Panc1 (cell line): ENCODE data around the gene ALDH4A1.

Experiments used
- SIN3A ChIP-seq: IDR thresholded peaks from 2 replicates; pipeline ENCODE4 v1.6.1; 2012; ENCODE audit warnings: low read depth, mild to moderate bottlenecking, low read length, moderate library complexity, borderline replicate concordance; ENCODE audit not compliant: insufficient read depth
- TF ChIP-seq, protein P1 (sequence below): fragments of 450-650 bp; IDR thresholded peaks from 2 replicates; pipeline ENCODE4 v1.5.1; 2017; ENCODE audit warnings: mild to moderate bottlenecking

DNA sequence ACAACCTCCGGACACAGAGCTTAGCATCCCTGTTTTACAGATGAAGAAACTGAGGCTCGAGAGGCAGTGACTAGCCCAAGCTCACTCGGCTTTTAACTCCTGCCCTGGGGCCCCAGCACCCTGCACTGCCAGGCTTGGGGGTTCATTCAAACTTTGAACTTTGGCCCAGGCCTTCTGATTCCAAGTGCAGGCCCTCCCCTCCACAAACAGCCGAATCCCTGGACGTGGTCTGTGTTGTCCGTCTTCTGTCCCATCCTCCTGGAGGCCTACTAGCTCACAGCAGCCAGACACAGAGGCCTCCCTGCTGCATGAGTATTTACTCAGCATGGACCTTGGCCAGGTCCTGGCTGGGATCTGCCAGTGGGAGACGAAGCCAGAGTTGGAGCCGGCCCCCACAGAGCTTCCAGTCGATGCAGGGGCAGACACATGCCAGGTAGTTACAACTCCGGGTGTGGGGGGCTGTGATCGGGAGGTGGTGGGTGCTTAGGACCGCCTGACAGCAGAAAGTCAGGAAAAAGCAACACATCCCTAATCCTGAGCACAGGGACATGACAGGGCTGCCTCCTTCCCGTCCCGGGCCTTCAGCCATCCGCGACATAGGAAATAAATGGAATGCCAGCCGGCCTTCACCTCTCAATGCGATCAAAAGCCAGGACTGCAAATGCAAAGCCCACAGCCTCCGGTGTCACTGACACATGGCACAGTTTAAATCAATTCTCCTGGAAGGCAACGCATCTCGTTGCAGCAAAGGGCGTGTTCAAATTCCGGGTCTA is 46.7 kb upstream of the ALDH4A1 start:
- TF ChIP-seq, protein P1, sequence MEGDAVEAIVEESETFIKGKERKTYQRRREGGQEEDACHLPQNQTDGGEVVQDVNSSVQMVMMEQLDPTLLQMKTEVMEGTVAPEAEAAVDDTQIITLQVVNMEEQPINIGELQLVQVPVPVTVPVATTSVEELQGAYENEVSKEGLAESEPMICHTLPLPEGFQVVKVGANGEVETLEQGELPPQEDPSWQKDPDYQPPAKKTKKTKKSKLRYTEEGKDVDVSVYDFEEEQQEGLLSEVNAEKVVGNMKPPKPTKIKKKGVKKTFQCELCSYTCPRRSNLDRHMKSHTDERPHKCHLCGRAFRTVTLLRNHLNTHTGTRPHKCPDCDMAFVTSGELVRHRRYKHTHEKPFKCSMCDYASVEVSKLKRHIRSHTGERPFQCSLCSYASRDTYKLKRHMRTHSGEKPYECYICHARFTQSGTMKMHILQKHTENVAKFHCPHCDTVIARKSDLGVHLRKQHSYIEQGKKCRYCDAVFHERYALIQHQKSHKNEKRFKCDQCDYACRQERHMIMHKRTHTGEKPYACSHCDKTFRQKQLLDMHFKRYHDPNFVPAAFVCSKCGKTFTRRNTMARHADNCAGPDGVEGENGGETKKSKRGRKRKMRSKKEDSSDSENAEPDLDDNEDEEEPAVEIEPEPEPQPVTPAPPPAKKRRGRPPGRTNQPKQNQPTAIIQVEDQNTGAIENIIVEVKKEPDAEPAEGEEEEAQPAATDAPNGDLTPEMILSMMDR = no peak
- TF ChIP-seq SIN3A = no peak
